ENCODE results near the gene MARCHF6.

The MARCHF6 gene

GRCh38 chr5:10384483-10384882, 31.0 kb downstream of the MARCHF6 start (continued):
- TF ChIP-seq PRDM1 (tag by site-specific recombination; IDR thresholded peaks at IDR 0.05) (no peak), ZFP3 (tag by site-specific recombination; IDR thresholded peaks at IDR 0.05; ENCODE audit: low read depth) (no peak)

GRCh38 chr5:10387690-10388089, 34.2 kb downstream of the MARCHF6 start:
- H3K27ac ChIP-seq (ENCODE audit: extremely low read depth, low read depth, low read length) = no peak overlapping the region
- H3K9me3 ChIP-seq (ENCODE audit: control insufficient read depth, insufficient read depth, low read depth, low read length) = no peaks in the 10 kb centered on the region
- POLR2A ChIA-PET = no interaction called here
- H3K4me1 ChIP-seq (ENCODE audit: control insufficient read depth, insufficient read depth, low read length) = no peaks in the 10 kb centered on the region
- no peak for TF ChIP-seq GLIS2 (tag by site-specific recombination; IDR thresholded peaks at IDR 0.05)
- TF ChIP-seq ZNF148 (tag by site-specific recombination; IDR thresholded peaks at IDR 0.05; ENCODE audit: borderline replicate concordance) = no peak
- TF ChIP-seq ZNF692 (tag by site-specific recombination; IDR thresholded peaks at IDR 0.05) = no peak
- TF ChIP-seq ZNF664 (tag by site-specific recombination; IDR thresholded peaks at IDR 0.05) = no peak
- TF ChIP-seq KLF1 (tag by site-specific recombination; IDR thresholded peaks at IDR 0.05) = no peak
- no peak for TF ChIP-seq GLIS1 (tag by site-specific recombination; IDR thresholded peaks at IDR 0.05)
- no peak for TF ChIP-seq ZNF707 (tag by site-specific recombination; IDR thresholded peaks at IDR 0.05)
- no peak for TF ChIP-seq CTCF (tag by site-specific recombination; IDR thresholded peaks at IDR 0.05)
- no peak for TF ChIP-seq HOXA7 (CRISPR knock-in tag; IDR thresholded peaks at IDR 0.05; ENCODE audit: borderline replicate concordance)
- TF ChIP-seq ZNF133 (tag by site-specific recombination; IDR thresholded peaks at IDR 0.05) = no peak
- TF ChIP-seq INSM2 (tag by site-specific recombination; IDR thresholded peaks at IDR 0.05) = no peak
- TF ChIP-seq ZNF544 (tag by site-specific recombination; IDR thresholded peaks at IDR 0.05) = no peak
- TF ChIP-seq ZNF610 (tag by site-specific recombination; IDR thresholded peaks at IDR 0.05; ENCODE audit: borderline replicate concordance) = no peak
- TF ChIP-seq ZFP3 (tag by site-specific recombination; IDR thresholded peaks at IDR 0.05; ENCODE audit: low read depth) = no peak
- TF ChIP-seq IKZF3 (tag by site-specific recombination; IDR thresholded peaks at IDR 0.05) = no peak
- no peak for TF ChIP-seq ZNF473 (tag by site-specific recombination; IDR thresholded peaks at IDR 0.05)
- TF ChIP-seq ZNF341 (tag by site-specific recombination; IDR thresholded peaks at IDR 0.05; ENCODE audit: low read depth) = no peak
- CTCF ChIA-PET = interaction anchor here (0.6 to 2.9 kb wide), 2 partner anchors 19 to 104 kb away, joined by 3 to 12 read pairs; no protein-coding TSS in a partner anchor
- peaks cover 70 to 73% of the 10 kb centered on the region in 2 experiments for H3K36me3 ChIP-seq (ENCODE audit: control insufficient read depth in 2 of 2, insufficient read depth in 1 of 2, low read length in 2 of 2)
- no peak overlapping the region for H3K4me3 ChIP-seq (ENCODE audit: low read depth, low read length)

Data from HEK293 (cell line).